Mesothelial cell of epicardium (in vitro differentiated cells): ENCODE data around the gene GPR151. TPM values are rescaled to one million over a fixed set of nuclear protein-coding genes. Genes with fewer than 3 reads are reported as not detected.

ENCODE experiments used
- DNase-seq, 2 experiments: peaks; one replicate each; pipeline ENCODE4 v3.0.0; 2021; ENCODE audit warnings: low spot score in 2 of 2; ENCODE audit not compliant: unreplicated experiment in 2 of 2
- H3K27ac Mint-ChIP-seq: 2 replicates; pipeline ENCODE4 v1.8.0; 2021; ENCODE audit warnings: mixed read lengths
- H3K27me3 Mint-ChIP-seq: 2 replicates; pipeline ENCODE4 v1.8.0; 2021; ENCODE audit warnings: low read depth, mixed read lengths
- H3K36me3 Mint-ChIP-seq: 2 replicates; pipeline ENCODE4 v1.8.0; 2021; ENCODE audit warnings: mixed read lengths
- H3K4me1 Mint-ChIP-seq: 2 replicates; pipeline ENCODE4 v1.8.0; 2021; ENCODE audit warnings: mixed read lengths
- H3K4me3 Mint-ChIP-seq: 2 replicates; pipeline ENCODE4 v1.8.0; 2021; ENCODE audit warnings: mild to moderate bottlenecking, moderate library complexity, mixed read lengths
- H3K9me3 Mint-ChIP-seq: 2 replicates; pipeline ENCODE4 v1.8.0; 2021; ENCODE audit warnings: mixed read lengths
- total RNA-seq: library from RNA; stranded (reverse); gene quantifications from 3 replicates; pipeline ENCODE4 v1.2.1, GENCODE V29; 2021
- TF ChIP-seq, protein P1 (sequence below): fragments of 200-600 bp; sonication (generic); IDR thresholded peaks from one replicate; pipeline ENCODE4 v1.5.0; 2021; ENCODE audit warnings: antibody characterized with exemption; ENCODE audit not compliant: unreplicated experiment

The GPR151 gene
- total RNA-seq, 1 donor from 2014 or later = not detected

DNA sequence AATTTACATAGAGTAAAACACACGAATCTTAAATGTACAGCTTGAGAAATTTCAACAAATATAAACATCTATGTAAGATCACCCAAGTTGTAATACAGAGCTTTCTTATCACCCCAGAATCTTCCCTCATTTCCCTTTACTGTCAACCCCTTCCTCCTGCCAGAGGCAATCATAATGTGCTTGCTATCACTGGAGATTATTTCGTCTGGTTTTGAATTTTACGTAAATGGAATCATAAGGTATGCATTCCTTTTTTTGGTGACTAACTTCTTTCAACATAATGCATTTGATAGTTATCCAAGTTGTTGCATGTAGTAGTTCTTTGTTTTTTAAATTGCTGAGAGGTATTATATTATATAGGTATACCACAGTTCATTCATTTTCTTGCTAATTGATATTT lies 37.5 kb upstream of the GPR151 start:
- TF ChIP-seq, protein P1, sequence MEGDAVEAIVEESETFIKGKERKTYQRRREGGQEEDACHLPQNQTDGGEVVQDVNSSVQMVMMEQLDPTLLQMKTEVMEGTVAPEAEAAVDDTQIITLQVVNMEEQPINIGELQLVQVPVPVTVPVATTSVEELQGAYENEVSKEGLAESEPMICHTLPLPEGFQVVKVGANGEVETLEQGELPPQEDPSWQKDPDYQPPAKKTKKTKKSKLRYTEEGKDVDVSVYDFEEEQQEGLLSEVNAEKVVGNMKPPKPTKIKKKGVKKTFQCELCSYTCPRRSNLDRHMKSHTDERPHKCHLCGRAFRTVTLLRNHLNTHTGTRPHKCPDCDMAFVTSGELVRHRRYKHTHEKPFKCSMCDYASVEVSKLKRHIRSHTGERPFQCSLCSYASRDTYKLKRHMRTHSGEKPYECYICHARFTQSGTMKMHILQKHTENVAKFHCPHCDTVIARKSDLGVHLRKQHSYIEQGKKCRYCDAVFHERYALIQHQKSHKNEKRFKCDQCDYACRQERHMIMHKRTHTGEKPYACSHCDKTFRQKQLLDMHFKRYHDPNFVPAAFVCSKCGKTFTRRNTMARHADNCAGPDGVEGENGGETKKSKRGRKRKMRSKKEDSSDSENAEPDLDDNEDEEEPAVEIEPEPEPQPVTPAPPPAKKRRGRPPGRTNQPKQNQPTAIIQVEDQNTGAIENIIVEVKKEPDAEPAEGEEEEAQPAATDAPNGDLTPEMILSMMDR = no peak
- no peaks in the 10 kb centered on the region for H3K27me3 Mint-ChIP-seq

DNA sequence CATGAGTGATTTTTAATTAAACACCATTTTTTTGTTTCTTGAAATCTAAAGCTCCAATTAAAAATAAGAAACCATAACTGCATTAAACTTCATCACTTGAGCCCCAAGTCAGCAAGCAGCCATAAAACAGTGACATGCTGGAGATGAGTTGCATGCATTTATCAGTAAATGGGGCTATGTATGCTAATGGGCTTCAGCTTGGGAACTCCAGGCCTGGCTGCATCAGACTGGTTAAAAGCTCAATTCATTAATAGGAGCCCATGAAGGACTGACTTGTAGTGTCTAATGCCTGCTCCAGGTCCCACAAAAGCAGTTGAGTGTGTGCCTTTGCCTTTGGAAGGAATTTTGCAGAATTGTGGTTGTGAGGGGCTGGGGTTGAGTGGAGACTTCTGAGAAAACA lies 33.6 kb upstream of the GPR151 start:
- H3K9me3 Mint-ChIP-seq = no peaks in the 10 kb centered on the region
- H3K27me3 Mint-ChIP-seq = no peaks in the 10 kb centered on the region
- H3K27ac Mint-ChIP-seq = no peak overlapping the region
- no peaks in the 10 kb centered on the region for H3K36me3 Mint-ChIP-seq
- peaks cover 4% of the 10 kb centered on the region for H3K4me1 Mint-ChIP-seq
- TF ChIP-seq, protein P1 = no peak
- no peak for DNase-seq
- no peak overlapping the region for H3K4me3 Mint-ChIP-seq

More for the DNA sequence above, 37.5 kb upstream of the GPR151 start:
- peaks cover 2% of the 10 kb centered on the region for H3K36me3 Mint-ChIP-seq
- H3K9me3 Mint-ChIP-seq = peaks cover 14% of the 10 kb centered on the region
- H3K27ac Mint-ChIP-seq = no peak overlapping the region
- H3K4me1 Mint-ChIP-seq = no peaks in the 10 kb centered on the region
- no peak overlapping the region for H3K4me3 Mint-ChIP-seq
- no peak for DNase-seq

DNA sequence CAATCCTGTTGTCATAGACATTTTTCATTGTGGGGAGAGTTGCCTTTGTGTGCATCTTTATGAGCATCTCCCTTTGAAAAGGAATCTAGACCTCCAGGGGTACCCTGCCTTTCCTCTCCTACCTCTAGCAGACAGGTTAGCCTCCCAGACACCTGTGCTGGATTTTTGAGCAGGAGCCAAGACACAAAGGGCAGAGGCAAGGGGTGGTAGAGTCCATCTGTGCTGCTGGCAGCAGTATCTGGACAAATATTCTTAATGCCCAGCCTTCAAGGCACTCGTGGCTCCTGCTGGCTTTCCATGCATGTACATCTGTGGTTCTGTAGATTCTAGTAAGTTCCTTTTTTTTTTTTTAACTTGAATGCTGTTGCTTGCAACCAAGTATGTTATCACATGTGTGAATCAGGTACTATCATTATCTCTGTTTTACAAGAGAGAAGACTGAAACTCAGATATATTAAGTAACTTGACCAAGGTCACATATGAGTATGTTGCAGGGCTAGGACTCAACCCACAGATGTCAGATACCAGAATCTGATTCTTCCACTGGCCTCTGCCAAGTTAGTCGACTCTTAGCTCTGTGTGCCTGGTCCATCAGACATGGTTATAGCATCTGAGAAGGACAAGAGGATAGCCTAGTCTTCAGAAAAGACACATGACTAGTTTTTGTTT lies 32.9 kb upstream of the GPR151 start:
- Mint-ChIP-seq H3K9me3 (no peaks in the 10 kb centered on the region), H3K27ac (no peak overlapping the region), H3K27me3 (no peaks in the 10 kb centered on the region), H3K4me1 (peaks cover 4% of the 10 kb centered on the region), H3K4me3 (no peak overlapping the region), H3K36me3 (no peaks in the 10 kb centered on the region)
- TF ChIP-seq, protein P1 = no peak
- no peak for DNase-seq

DNA sequence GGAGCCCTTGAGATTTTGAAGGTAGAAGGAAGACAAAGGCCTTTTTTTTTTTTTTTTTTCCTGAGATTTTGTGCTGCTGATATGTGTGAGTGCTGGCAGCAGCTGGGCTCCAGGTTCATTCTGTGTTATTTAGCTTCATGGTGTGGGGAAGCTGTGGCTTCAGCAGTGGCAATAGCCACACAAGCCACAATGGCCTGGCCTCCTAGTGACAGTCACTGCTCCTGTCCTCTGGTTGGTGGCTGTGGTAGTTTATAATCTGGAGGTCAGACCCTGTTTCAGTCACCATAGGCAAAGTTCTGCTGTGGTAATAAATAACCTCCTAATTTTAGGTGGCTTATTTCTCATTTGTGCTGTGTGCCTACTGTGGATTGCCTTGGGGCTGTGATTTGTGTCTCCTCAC lies 28.2 kb upstream of the GPR151 start:
- Mint-ChIP-seq H3K36me3 (no peaks in the 10 kb centered on the region), H3K9me3 (no peaks in the 10 kb centered on the region), H3K27ac (no peak overlapping the region), H3K4me3 (no peak overlapping the region), H3K27me3 (no peaks in the 10 kb centered on the region), H3K4me1 (peaks cover 8% of the 10 kb centered on the region)
- TF ChIP-seq, protein P1 = no peak
- DNase-seq = no peak

DNA sequence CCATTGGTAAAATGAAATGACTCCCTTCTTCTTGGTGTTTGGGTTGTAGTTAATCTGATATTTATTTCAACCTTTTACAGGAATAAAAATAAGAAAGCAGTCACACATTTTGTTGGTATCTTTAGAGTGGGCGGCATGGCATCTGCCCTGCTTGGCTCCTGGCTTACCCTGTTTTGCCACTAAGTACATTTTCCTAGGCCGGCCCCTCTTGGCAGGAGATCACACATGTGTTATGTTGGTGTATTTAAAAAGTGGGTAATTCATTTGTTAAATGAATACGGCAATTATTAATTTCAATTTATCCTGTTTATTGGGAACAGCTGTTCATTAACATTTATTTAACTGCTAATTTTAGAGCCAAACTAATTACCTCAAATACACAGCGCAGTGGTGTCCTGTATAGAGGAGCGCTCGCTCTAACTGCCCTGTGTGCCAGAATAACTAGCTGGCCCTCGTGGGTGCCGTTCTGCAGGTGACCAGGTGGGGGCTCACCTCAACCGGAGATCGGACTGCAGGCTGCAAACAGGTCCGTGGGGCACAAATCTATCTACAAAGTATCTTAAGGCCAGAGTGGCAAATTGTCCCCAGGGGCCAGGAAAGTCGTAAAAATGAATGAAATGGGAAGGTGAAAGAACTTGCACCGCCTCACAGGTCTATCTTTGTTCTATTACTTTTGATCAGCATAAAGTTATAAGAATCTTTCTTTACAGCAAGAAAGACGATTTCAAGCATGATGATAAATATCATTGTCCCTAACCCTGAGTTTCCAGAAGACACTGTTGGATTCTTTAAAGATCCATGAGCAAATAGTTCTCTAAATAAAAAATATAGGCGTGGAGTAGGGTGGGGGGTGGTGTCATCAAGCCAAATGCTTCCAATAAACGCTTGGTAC lies 26.2 kb upstream of the GPR151 start:
- Mint-ChIP-seq H3K27ac (no peak overlapping the region), H3K36me3 (no peaks in the 10 kb centered on the region), H3K27me3 (no peaks in the 10 kb centered on the region), H3K9me3 (no peaks in the 10 kb centered on the region), H3K4me1 (peaks cover 4% of the 10 kb centered on the region), H3K4me3 (no peak overlapping the region)
- peak; percentile 54 to 88 for DNase-seq
- TF ChIP-seq, protein P1 = peak; percentile 89
